Immature natural killer cell (primary cell): ENCODE data around the gene SPATA19. TPM values are rescaled to one million over a fixed set of nuclear protein-coding genes. Genes with fewer than 3 reads are reported as not detected.
"Not testable (repeated sequence)": the region's sequence is repeated elsewhere in the genome, so short reads cannot be mapped to it uniquely, and the experiment has no call there.

Source experiments
- DNase-seq, 3 donors: peaks; one replicate each; pipeline ENCODE4 v3.0.0; 2022; ENCODE audit warnings: mixed read lengths in 1 of 3
- H3K27ac Mint-ChIP-seq, 6 donors: one replicate each; pipeline ENCODE4 v1.8.0; 2020; ENCODE audit warnings: mixed read lengths in 6 of 6, mild to moderate bottlenecking in 5 of 6, inconsistent platforms in 4 of 6, moderate library complexity in 3 of 6
- H3K27me3 Mint-ChIP-seq, 3 donors: one replicate each; pipeline ENCODE4 v1.8.0; 2020 to 2021; ENCODE audit warnings: low read depth in 3 of 3, mild to moderate bottlenecking in 3 of 3, mixed read lengths in 3 of 3, moderate library complexity in 3 of 3, inconsistent platforms in 1 of 3
- H3K36me3 Mint-ChIP-seq, 3 donors: one replicate each; pipeline ENCODE4 v1.8.0; 2020; ENCODE audit warnings: mixed read lengths in 3 of 3, inconsistent platforms in 2 of 3, mild to moderate bottlenecking in 2 of 3
- H3K4me1 Mint-ChIP-seq, 2 donors: one replicate each; pipeline ENCODE4 v1.8.0; 2020; ENCODE audit warnings: inconsistent platforms in 2 of 2, mild to moderate bottlenecking in 2 of 2, mixed read lengths in 2 of 2, moderate library complexity in 1 of 2
- H3K4me3 Mint-ChIP-seq, 5 donors: one replicate each; pipeline ENCODE4 v1.8.0; 2020; ENCODE audit warnings: mild to moderate bottlenecking in 5 of 5, mixed read lengths in 5 of 5, inconsistent platforms in 3 of 5, moderate library complexity in 3 of 5
- H3K9me3 Mint-ChIP-seq, 6 donors: one replicate each; pipeline ENCODE4 v1.8.0; 2020; ENCODE audit warnings: mild to moderate bottlenecking in 6 of 6, mixed read lengths in 6 of 6, inconsistent platforms in 4 of 6, moderate library complexity in 3 of 6
- polyA plus RNA-seq, 3 donors: library from polyadenylated mRNA; unstranded; fragments of 300-500 nt; fragmentation: Illumina TruSeq; gene quantifications; one replicate each; pipeline ENCODE4 v1.2.3, GENCODE V29; 2021

Gene SPATA19
- polyA plus RNA-seq, 3 donors from 2014 or later: not detected

GRCh38 chr11:133854330-133854960 lies 9.1 kb upstream of the SPATA19 start:
- DNase-seq, H3K36me3 Mint-ChIP-seq, H3K27ac Mint-ChIP-seq, H3K4me3 Mint-ChIP-seq, H3K9me3 Mint-ChIP-seq, H3K4me1 Mint-ChIP-seq: not testable (repeated sequence)
- peaks cover 0 to 18% (median 8%) of the 10 kb centered on the region in 3 donors for H3K27me3 Mint-ChIP-seq

DNA sequence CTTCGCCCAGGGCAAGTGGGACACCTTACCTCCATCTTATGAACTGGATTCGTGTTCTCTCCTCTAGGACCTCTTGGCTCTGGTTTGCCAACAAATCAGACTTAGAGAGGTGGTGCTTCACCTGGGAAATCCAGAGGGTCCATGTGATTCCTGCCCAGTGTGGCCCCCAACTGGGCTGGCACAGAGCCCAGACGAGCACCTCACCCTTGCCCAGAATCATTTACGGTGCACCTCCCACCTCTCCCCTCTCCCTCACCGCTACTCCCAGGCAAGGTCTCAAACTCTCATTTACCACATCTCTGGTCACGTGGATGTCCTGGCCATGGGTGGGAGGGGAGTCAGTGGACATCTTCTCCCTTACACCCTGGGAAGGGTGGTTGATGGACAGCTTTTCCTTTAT lies 1.1 kb downstream of the SPATA19 start:
- Mint-ChIP-seq H3K4me1 (no peaks in the 10 kb centered on the region), H3K27ac (no peak overlapping the region), H3K27me3 (peaks cover 0 to 7% (median 0%) of the 10 kb centered on the region in 3 donors), H3K36me3 (no peaks in the 10 kb centered on the region), H3K4me3 (no peak overlapping the region), H3K9me3 (peaks cover 0 to 2% (median 0%) of the 10 kb centered on the region in 6 donors)
- DNase-seq: no peak

DNA sequence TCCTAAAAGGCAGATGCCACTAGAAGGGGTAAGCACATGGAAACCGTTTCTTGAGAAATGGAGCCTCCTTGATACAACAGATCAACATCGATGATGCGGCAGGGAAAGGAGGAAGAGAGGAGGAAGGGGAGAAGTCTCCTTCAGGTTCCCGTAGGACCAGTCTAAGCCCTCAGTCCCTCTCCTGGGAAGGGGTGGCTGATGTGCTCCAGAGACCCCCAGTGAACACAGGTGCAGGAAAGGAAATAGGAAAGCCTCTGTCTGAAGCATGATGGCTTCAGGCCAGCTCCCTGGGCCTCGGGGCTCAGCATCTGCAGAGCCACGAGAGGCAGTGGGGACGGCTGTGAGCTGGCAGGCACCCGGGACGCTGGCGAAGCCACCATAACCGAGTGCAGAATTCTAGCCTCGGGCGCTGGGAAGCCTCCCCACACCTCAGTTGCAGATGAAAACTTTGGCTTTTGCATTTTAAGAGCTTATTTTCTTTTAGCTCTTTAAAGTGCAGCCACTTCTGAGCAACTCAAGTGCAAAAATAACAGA lies 1.8 kb downstream of the SPATA19 start:
- Mint-ChIP-seq H3K4me1 (no peaks in the 10 kb centered on the region), H3K27ac (no peak overlapping the region), H3K9me3 (peaks cover 0 to 2% (median 0%) of the 10 kb centered on the region in 6 donors), H3K4me3 (no peak overlapping the region), H3K36me3 (no peaks in the 10 kb centered on the region), H3K27me3 (peaks cover 0 to 7% (median 0%) of the 10 kb centered on the region in 3 donors)
- DNase-seq: no peak

DNA sequence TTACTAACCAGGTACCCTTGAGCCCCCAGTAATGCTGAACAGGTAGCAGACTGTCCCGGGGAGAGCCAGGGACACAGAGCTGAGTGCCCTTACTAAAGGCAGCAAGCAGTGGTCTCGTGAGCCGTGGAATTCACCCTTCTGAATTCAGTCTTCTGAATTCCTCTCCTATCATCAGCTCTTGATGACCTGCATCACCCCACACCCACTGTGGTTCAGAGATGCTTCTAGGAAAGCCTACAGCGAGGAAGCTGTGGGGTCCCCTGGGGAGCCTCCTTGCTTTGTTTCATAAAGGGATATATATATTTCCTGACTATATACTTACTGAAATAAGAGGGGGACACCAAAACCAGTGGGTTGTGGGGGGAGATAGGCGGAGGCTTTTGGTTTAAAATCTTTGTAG lies 2.6 kb downstream of the SPATA19 start:
- H3K4me3 Mint-ChIP-seq: no peak overlapping the region

GRCh38 chr11:133842053-133842452 lies 3.3 kb downstream of the SPATA19 start:
- H3K9me3 Mint-ChIP-seq: peaks cover 0 to 2% (median 0%) of the 10 kb centered on the region in 6 donors
- no peaks in the 10 kb centered on the region for H3K4me1 Mint-ChIP-seq
- no peaks in the 10 kb centered on the region for H3K36me3 Mint-ChIP-seq
- DNase-seq: no peak
- no peak overlapping the region for H3K27ac Mint-ChIP-seq
- peaks cover 0 to 5% (median 3%) of the 10 kb centered on the region in 3 donors for H3K27me3 Mint-ChIP-seq
- no peak overlapping the region for H3K4me3 Mint-ChIP-seq

More for the DNA sequence above, 2.6 kb downstream of the SPATA19 start:
- no peak for DNase-seq
- Mint-ChIP-seq H3K27me3 (peaks cover 0 to 7% (median 2%) of the 10 kb centered on the region in 3 donors), H3K27ac (no peak overlapping the region), H3K36me3 (no peaks in the 10 kb centered on the region), H3K4me1 (no peaks in the 10 kb centered on the region), H3K9me3 (peaks cover 0 to 2% (median 0%) of the 10 kb centered on the region in 6 donors)

DNA sequence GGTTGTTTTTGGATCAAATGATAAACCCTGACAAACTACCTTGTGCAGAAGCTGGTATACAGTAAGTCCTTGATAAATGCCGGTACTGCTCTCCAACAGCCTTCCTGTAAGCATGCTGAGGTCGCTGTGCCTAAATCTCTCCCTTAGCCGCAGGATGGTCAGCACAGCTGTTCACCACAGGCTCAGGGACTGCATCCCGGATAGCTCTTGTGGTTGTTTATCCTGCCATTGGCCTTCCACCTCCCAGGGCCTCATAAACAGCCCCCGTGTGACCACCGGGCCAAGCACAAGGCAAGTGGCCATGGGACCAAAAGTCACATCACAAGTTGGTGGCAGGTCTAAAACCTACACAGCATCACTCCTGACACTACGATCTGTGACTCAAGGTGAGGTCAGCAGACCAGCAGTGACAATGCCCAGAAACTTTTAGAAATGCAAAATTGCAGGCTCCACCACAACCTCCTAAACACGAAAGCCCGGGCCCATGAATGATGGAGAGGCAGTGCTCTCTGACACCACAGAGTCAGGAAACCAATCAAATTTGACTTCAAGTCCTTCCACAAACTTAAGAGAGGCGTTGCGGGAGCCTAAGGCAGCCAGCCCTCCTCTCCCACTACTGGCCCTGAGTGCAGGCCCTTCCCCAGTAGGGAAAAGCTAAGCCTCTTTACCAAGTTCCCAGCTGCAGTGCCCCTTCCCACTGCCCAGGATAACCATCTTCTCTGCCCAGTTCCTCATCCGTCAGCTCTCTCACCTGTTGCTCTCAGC lies 3.9 kb downstream of the SPATA19 start:
- no peak overlapping the region for H3K27ac Mint-ChIP-seq
- H3K9me3 Mint-ChIP-seq: peaks cover 0 to 2% (median 0%) of the 10 kb centered on the region in 6 donors
- H3K36me3 Mint-ChIP-seq: no peaks in the 10 kb centered on the region
- peaks cover 0 to 6% (median 5%) of the 10 kb centered on the region in 3 donors for H3K27me3 Mint-ChIP-seq
- no peaks in the 10 kb centered on the region for H3K4me1 Mint-ChIP-seq
- H3K4me3 Mint-ChIP-seq: no peak overlapping the region
- DNase-seq: no peak

DNA sequence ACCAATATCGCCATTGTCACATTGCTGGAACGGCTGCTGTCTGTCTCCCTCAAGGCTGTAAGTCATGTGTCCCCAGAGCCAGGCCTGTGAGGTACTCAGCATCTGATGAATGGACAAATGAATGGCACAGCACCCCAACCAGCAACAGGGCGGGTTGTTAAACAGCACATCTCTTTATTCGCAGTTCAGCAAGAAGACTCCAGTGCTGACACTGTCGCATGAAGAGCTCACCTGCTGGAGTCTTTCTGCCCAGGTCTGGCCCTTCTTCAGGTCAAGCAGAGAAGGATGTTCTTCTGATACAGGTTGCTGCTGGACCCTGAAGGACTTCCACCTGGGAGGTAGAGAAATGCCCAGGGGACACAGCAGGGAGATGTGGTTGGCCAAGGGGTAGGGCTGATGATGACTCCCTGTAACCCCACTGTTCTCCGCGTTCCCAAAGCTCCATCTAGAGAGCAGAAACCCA lies 4.8 kb downstream of the SPATA19 start:
- peaks cover 0 to 3% (median 0%) of the 10 kb centered on the region in 6 donors for H3K9me3 Mint-ChIP-seq
- no peaks in the 10 kb centered on the region for H3K36me3 Mint-ChIP-seq
- H3K27ac Mint-ChIP-seq: no peak overlapping the region
- no peak overlapping the region for H3K4me3 Mint-ChIP-seq
- no peak for DNase-seq
- H3K27me3 Mint-ChIP-seq: peaks cover 0 to 7% (median 4%) of the 10 kb centered on the region in 3 donors
- H3K4me1 Mint-ChIP-seq: peaks cover 0 to 3% of the 10 kb centered on the region in 2 donors

- peaks cover 4 to 11% of the 10 kb centered on the region in 2 donors for H3K4me1 Mint-ChIP-seq
- DNase-seq: no peak
- H3K36me3 Mint-ChIP-seq: no peaks in the 10 kb centered on the region
- no peak overlapping the region for H3K4me3 Mint-ChIP-seq
- no peak overlapping the region for H3K27ac Mint-ChIP-seq
- H3K27me3 Mint-ChIP-seq: peaks cover 4 to 14% (median 7%) of the 10 kb centered on the region in 3 donors
- H3K9me3 Mint-ChIP-seq: peaks cover 0 to 1% (median 0%) of the 10 kb centered on the region in 6 donors
Measured at GRCh38 chr11:133835593-133836548, 9.4 kb downstream of the SPATA19 start.

- Mint-ChIP-seq H3K27me3 (peaks cover 6 to 14% (median 7%) of the 10 kb centered on the region in 3 donors), H3K4me3 (no peak overlapping the region), H3K4me1 (peaks cover 4 to 11% of the 10 kb centered on the region in 2 donors), H3K9me3 (peaks cover 0 to 1% (median 0%) of the 10 kb centered on the region in 6 donors), H3K36me3 (no peaks in the 10 kb centered on the region), H3K27ac (no peak overlapping the region)
- peak in 2 of 3 donors; percentile 18 to 21 for DNase-seq
Measured at GRCh38 chr11:133834682-133835592, 10.4 kb downstream of the SPATA19 start.

- H3K4me3 Mint-ChIP-seq: peak overlapping the region in 1 of 5 donors; percentile 58
- DNase-seq: no peak
- peaks cover 0 to 1% (median 0%) of the 10 kb centered on the region in 6 donors for H3K9me3 Mint-ChIP-seq
- H3K4me1 Mint-ChIP-seq: peaks cover 4 to 11% of the 10 kb centered on the region in 2 donors
- peaks cover 6 to 14% (median 7%) of the 10 kb centered on the region in 3 donors for H3K27me3 Mint-ChIP-seq
- no peaks in the 10 kb centered on the region for H3K36me3 Mint-ChIP-seq
- no peak overlapping the region for H3K27ac Mint-ChIP-seq
Measured at GRCh38 chr11:133833898-133834681, 11.2 kb downstream of the SPATA19 start.

GRCh38 chr11:133832991-133833897 lies 12.1 kb downstream of the SPATA19 start:
- peaks cover 4 to 11% of the 10 kb centered on the region in 2 donors for H3K4me1 Mint-ChIP-seq
- H3K9me3 Mint-ChIP-seq: peaks cover 0 to 1% (median 0%) of the 10 kb centered on the region in 6 donors
- H3K36me3 Mint-ChIP-seq: no peaks in the 10 kb centered on the region
- no peak for DNase-seq
- H3K27ac Mint-ChIP-seq: no peak overlapping the region
- H3K27me3 Mint-ChIP-seq: peaks cover 6 to 14% (median 9%) of the 10 kb centered on the region in 3 donors
- H3K4me3 Mint-ChIP-seq: no peak overlapping the region
